ENCODE data around the gene C3orf20. TPM values are rescaled to one million over a fixed set of nuclear protein-coding genes. Genes with fewer than 3 reads are reported as not detected.

Gene C3orf20
- polyA plus RNA-seq, 6 donors from 2014 or later: not detected

DNA sequence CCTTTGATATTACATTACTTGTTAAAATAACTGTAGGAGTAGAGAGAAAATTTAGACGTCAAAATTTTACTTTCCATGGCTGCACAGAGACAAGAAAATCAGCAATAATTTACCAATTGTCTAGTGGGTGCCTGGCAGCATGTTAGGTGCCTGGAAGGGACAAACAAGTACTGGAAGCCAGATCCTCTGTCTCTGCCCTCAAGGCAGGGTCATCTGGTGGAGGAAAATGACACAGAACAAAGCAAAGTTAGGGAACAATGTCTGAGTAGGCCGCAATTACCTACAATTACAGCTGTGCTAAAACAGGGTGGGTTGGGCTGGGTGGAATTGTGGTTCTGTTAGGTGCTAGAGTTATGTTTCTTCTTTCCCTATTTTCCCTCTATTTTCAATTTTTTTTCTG lies 16.0 kb upstream of the C3orf20 start:
- no peaks in the 10 kb centered on the region for H3K27me3 Mint-ChIP-seq
- DNase-seq (no peak), ATAC-seq (ENCODE audit: low read depth in 2 of 2) (no peak)
- no peaks in the 10 kb centered on the region for H3K9me3 Mint-ChIP-seq
- no peak overlapping the region for H3K27ac Mint-ChIP-seq
- peaks cover 8 to 11% (median 9%) of the 10 kb centered on the region in 3 donors for H3K4me1 Mint-ChIP-seq
- H3K36me3 Mint-ChIP-seq: peaks cover 29 to 36% of the 10 kb centered on the region in 2 donors
- no peak overlapping the region for H3K4me3 Mint-ChIP-seq

DNA sequence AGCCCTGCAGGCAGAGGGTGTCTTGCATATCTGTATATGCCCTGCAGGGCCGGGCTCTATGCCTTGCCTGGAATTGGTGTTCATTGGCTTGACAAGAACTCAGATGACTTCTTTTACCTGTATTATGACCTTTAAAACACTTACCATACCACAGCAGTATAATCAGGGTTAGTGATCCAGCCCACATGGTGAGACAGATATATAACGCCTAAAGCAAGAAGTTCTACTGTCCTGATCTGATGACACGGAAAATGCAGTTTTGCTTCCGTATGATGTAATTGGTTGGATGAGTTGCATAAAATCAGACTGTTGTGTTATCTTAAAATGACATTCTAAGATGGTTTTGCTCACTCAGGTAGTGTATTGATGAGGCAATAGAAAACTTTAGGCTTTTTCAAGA lies 14.0 kb upstream of the C3orf20 start:
- ATAC-seq (ENCODE audit: low read depth in 2 of 2): no peak
- no peak for DNase-seq
- H3K9me3 Mint-ChIP-seq: no peaks in the 10 kb centered on the region
- no peaks in the 10 kb centered on the region for H3K27me3 Mint-ChIP-seq
- H3K4me1 Mint-ChIP-seq: peaks cover 6 to 11% (median 7%) of the 10 kb centered on the region in 3 donors
- H3K4me3 Mint-ChIP-seq: no peak overlapping the region
- H3K36me3 Mint-ChIP-seq: peaks cover 31 to 43% of the 10 kb centered on the region in 2 donors
- H3K27ac Mint-ChIP-seq: no peak overlapping the region

DNA sequence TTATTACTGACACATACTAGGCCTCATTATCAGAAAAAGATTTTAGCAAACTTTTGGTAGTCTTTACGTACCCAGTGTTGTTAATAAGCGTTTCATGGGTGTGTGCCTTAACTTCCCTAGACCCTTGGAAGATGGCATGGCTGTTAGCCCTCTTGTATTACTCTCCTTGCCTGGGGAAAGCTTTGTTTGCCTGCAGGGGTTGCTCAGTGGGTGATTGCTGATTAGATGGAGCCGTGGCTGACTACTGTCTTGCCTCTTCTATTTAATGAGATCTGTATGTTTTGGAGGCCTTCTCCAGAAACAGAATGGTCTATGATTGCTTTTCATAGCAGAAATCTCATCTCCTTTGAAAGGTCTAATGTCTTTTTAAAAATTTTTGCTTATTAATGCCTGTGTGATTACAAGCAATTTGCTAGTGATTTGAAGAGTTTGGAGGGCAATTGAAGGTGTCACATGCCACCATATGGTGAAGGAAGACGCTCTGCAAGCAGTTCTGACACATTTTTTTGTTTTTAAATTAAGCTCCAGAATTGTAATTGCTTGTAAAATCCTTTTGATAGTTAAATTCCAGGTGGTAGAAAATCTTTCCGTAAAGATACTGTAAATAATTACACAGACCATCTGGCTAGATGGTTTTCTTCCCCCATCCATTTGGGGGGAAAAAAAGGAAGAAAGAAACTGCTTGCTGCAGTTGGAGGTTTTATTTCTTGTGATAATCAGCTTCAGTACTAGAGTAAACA lies 11.4 kb upstream of the C3orf20 start:
- DNase-seq (no peak), ATAC-seq (ENCODE audit: low read depth in 2 of 2) (no peak)
- no peaks in the 10 kb centered on the region for H3K9me3 Mint-ChIP-seq
- H3K36me3 Mint-ChIP-seq: peaks cover 28 to 44% of the 10 kb centered on the region in 2 donors
- H3K4me1 Mint-ChIP-seq: peaks cover 0 to 7% (median 0%) of the 10 kb centered on the region in 3 donors
- no peak overlapping the region for H3K27ac Mint-ChIP-seq
- H3K27me3 Mint-ChIP-seq: no peaks in the 10 kb centered on the region
- H3K4me3 Mint-ChIP-seq: no peak overlapping the region

DNA sequence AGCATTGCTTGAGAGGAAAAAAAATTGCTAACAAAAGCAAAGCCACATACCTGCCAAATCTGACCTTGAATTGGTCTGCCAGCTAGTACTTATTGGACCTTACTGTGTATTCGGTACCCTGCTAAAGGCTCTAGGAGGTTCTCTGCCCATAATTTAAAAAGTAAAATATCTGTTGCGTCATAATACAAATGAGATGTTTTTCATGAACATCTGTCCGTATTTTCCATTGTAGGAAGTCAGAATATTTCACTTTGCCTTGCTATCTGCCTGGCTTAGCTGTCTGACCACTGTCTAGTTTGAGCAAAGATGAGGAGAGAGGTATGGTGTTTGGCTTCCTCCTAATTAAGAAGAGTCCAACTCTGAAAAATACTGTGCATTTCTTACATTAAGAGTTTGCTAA lies 10.8 kb upstream of the C3orf20 start:
- H3K4me1 Mint-ChIP-seq: peaks cover 0 to 7% (median 0%) of the 10 kb centered on the region in 3 donors

DNA sequence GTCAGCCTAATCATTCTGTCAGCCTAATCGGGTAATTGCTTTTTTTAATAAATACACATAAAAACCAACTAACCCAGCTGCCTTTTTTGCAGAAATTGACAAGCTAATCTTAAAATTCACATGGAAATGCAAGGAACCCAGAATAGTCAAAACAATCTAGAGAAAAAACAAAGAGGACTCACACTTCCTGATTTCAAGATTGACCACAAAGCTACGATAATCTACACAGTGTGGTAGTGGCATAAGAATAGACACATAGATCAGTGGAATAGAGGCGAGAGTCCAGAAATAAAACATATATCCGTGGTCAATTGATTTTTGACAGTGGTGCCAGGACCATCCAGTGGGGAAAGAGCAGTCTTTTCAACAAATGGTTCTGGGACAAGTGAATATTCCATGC lies 2.4 kb upstream of the C3orf20 start:
- ATAC-seq (ENCODE audit: low read depth in 2 of 2) (no peak), DNase-seq (no peak)
- Mint-ChIP-seq H3K27ac (peak overlapping the region in 4 of 6 donors; percentile 1 to 30 (median 16)), H3K9me3 (no peaks in the 10 kb centered on the region), H3K27me3 (no peaks in the 10 kb centered on the region), H3K4me3 (no peak overlapping the region), H3K36me3 (peaks cover 24 to 27% of the 10 kb centered on the region in 2 donors), H3K4me1 (no peaks in the 10 kb centered on the region)

More for the DNA sequence above, 10.8 kb upstream of the C3orf20 start:
- no peak overlapping the region for H3K4me3 Mint-ChIP-seq
- H3K36me3 Mint-ChIP-seq: peaks cover 28 to 44% of the 10 kb centered on the region in 2 donors
- ATAC-seq (ENCODE audit: low read depth in 2 of 2) (no peak), DNase-seq (no peak)
- no peaks in the 10 kb centered on the region for H3K27me3 Mint-ChIP-seq
- no peaks in the 10 kb centered on the region for H3K9me3 Mint-ChIP-seq
- no peak overlapping the region for H3K27ac Mint-ChIP-seq

DNA sequence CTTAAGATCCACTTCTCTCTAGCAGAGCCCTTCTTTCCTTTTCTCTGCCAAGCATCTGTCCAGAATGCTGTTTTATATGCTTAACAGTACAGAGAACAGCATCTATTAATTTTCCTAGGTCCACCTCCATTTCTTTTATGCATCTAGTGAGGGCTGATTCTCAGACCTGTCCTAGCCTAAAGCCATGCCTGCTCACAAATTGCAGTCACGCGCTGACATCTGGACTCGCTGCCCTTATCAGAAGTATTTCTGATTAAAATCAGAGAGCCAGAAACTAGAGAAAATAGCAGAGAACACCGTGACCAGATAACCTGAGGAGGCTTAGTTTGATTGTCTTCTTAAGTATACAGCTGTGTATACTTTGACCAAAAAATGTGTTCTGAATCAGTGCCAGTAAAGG lies 1.9 kb downstream of the C3orf20 start:
- Mint-ChIP-seq H3K4me1 (peaks cover 0 to 3% (median 0%) of the 10 kb centered on the region in 3 donors), H3K27me3 (no peaks in the 10 kb centered on the region), H3K27ac (no peak overlapping the region), H3K9me3 (peaks cover 0 to 19% (median 7%) of the 10 kb centered on the region in 7 donors), H3K36me3 (peaks cover under 1 to 23% of the 10 kb centered on the region in 2 donors), H3K4me3 (no peak overlapping the region)
- DNase-seq (no peak), ATAC-seq (ENCODE audit: low read depth in 2 of 2) (no peak)

DNA sequence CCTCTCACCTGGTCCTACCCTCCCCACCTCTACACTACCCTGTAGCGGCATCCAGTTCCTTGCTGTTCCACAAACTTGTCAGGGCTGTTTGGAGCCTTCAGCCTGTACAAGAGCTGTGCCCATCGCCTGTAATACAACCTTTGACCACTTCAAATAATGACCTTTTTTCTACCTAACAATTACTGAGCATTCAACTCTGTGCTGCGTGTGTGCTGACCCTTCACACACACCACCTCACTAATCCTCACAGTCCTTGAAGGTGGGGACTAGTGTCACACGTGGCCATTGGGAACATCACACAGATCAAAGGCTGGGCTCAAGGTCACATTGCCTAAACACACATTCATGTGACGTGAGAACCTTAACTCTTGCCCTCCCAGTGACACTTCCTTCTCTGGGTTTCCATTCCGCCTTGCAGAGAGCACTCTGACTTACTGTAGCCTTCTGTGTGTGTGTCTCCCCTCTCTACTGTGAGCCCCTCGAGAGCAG lies 3.1 kb downstream of the C3orf20 start:
- no peaks in the 10 kb centered on the region for H3K27me3 Mint-ChIP-seq
- H3K36me3 Mint-ChIP-seq: peaks cover 0 to 19% of the 10 kb centered on the region in 2 donors
- ATAC-seq (ENCODE audit: low read depth in 2 of 2) (no peak), DNase-seq (no peak)
- peaks cover 0 to 3% (median 0%) of the 10 kb centered on the region in 3 donors for H3K4me1 Mint-ChIP-seq
- H3K27ac Mint-ChIP-seq: peak overlapping the region in 3 of 6 donors; percentile 75 to 84 (median 84)
- no peak overlapping the region for H3K4me3 Mint-ChIP-seq
- peaks cover 0 to 19% (median 7%) of the 10 kb centered on the region in 7 donors for H3K9me3 Mint-ChIP-seq

DNA sequence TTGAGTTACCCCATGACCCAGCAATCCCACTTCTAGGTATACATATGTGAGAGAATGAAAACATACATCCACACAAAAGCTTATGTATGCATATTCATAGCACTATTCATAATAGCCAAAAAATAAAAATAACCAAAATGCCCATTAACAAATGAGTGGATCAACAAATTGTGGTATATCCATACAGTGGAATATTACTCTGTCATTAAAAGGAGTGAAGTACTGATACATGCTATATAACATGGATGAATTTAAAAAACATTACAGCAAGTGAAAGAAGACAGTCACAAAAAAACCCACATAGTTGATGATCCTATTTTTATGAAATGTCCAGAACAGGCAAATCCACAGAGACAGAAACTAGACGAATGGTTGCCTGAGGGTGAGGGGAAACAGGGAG lies 5.2 kb downstream of the C3orf20 start:
- Mint-ChIP-seq H3K9me3 (peaks cover 0 to 19% (median 7%) of the 10 kb centered on the region in 7 donors), H3K27me3 (no peaks in the 10 kb centered on the region), H3K4me1 (peaks cover 0 to 3% (median under 1%) of the 10 kb centered on the region in 3 donors), H3K4me3 (no peak overlapping the region), H3K36me3 (peaks cover 0 to 19% of the 10 kb centered on the region in 2 donors), H3K27ac (no peak overlapping the region)
- ATAC-seq (ENCODE audit: low read depth in 2 of 2): no peak
- no peak for DNase-seq

DNA sequence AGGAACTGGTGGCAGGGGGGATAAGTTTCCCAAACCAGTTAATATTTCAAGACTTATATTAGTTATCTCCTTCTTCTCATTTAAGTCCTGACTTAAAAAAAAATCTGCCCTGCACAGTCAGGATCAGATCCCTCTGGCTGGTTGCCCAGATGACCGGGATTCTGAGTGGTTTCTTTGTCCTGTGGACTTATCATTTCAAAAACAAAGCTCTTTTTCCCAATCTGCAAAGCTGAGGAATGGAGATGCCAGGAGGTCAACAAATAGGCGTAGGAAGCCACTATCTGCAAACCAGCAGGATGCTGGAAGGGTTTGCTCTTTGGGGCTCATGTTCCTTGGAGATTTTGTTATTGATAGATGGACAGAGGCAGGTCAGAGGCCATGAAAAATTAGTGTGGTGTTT lies 5.8 kb downstream of the C3orf20 start:
- Mint-ChIP-seq H3K36me3 (peaks cover 0 to 19% of the 10 kb centered on the region in 2 donors), H3K4me3 (no peak overlapping the region), H3K4me1 (peaks cover 3 to 6% (median 5%) of the 10 kb centered on the region in 3 donors), H3K27me3 (no peaks in the 10 kb centered on the region), H3K9me3 (peaks cover 0 to 19% (median 7%) of the 10 kb centered on the region in 7 donors), H3K27ac (no peak overlapping the region)
- ATAC-seq (ENCODE audit: low read depth in 2 of 2) (no peak), DNase-seq (no peak)

DNA sequence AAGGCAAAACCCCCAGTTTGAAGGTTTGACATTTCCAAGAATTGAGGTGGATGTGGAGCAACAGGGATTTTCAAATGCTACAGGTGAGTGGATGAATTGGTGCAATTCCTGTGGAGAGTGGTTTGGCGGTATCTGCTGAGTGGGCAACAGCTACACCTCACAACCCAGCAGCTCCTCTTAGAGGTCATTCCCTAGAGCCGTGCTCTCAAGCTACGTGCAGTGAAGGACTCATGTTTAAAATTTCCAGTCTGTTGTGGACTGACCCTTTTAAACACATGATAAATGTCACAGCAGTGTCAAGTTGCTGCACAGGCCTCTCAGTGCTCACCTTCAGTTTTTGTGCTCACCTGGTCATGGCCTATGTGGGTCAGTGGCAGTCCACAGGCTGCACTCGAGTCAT lies 9.5 kb downstream of the C3orf20 start:
- DNase-seq: no peak
- peaks cover 0 to 15% (median 7%) of the 10 kb centered on the region in 7 donors for H3K9me3 Mint-ChIP-seq
- H3K4me1 Mint-ChIP-seq: peaks cover 8 to 17% (median 16%) of the 10 kb centered on the region in 3 donors
- H3K27me3 Mint-ChIP-seq: peaks cover 0 to 5% (median 0%) of the 10 kb centered on the region in 3 donors
- H3K27ac Mint-ChIP-seq: no peak overlapping the region
- no peak for ATAC-seq (ENCODE audit: low read depth in 2 of 2)
- peaks cover 0 to 12% of the 10 kb centered on the region in 2 donors for H3K36me3 Mint-ChIP-seq
- H3K4me3 Mint-ChIP-seq: no peak overlapping the region

DNA sequence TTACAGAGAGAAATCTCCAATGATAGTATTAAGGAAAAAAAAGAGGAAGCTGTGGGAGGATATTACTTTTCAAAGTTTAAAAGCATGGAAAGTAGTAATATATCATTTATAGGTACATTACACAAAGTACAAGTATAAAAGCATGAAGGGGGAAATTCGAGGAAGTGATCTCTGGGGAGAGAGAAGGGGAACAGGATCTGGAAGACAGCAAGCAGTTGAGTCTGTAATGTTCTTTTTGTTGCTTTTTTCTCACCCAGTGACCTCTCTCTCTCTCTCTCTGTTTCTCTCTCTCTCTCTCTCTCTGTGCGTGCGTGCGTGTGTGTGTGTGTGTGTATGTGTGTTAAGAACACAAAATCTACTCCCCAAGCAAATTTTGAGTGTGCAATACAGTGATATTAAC lies 10.2 kb downstream of the C3orf20 start:
- Mint-ChIP-seq H3K27me3 (peaks cover 0 to 5% (median 2%) of the 10 kb centered on the region in 3 donors), H3K4me1 (peaks cover 11 to 25% (median 23%) of the 10 kb centered on the region in 3 donors), H3K36me3 (peaks cover 0 to 8% of the 10 kb centered on the region in 2 donors), H3K27ac (peak overlapping the region in 1 of 6 donors; percentile 31), H3K4me3 (no peak overlapping the region), H3K9me3 (peaks cover 0 to 9% (median 4%) of the 10 kb centered on the region in 7 donors)
- no peak for ATAC-seq (ENCODE audit: low read depth in 2 of 2)
- DNase-seq: no peak

DNA sequence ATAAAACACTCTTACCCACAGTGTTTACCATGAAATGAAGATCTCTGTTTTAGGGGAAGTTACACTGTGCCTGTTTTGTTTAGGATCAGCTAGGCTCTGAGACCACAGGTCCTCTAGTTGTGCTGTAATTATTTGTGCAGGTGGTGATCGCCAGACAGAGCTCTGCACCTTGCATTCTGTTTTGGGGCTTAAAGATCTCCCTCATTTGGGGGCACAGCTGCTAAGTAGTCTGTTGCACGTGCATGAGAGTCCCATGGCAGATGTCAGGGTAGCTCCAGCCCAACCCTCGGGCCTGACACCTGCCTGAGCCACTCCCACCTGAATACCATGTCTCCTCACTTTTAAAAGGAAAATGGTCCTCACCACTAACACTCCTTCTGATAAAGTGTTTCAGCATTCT lies 12.4 kb downstream of the C3orf20 start:
- H3K9me3 Mint-ChIP-seq: peaks cover 0 to 4% (median 0%) of the 10 kb centered on the region in 7 donors
- no peaks in the 10 kb centered on the region for H3K36me3 Mint-ChIP-seq
- peaks cover 11 to 32% (median 29%) of the 10 kb centered on the region in 3 donors for H3K4me1 Mint-ChIP-seq
- no peak overlapping the region for H3K4me3 Mint-ChIP-seq
- H3K27ac Mint-ChIP-seq: no peak overlapping the region
- peaks cover 0 to 6% (median 5%) of the 10 kb centered on the region in 3 donors for H3K27me3 Mint-ChIP-seq
- DNase-seq (no peak), ATAC-seq (ENCODE audit: low read depth in 2 of 2) (no peak)

DNA sequence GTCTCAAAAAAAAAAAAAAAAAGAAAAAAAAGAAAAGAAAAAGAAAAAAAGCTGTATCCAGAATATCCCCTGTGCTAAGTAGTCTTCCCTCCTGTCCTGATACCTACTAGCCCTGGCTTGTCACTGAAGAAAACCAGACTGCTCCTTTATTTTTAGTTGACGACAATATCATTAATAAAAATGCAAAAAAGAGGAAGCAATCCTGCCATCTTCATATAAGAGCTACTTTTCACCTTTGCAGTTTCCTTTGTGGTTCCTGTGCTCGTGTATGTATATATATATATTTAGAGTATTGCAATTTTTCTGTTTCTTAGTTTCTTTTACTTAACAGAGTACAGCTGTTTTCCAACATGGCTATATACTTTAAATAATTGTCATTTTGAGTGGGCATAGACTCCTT lies 13.6 kb downstream of the C3orf20 start:
- H3K4me3 Mint-ChIP-seq: peak overlapping the region in 3 of 8 donors; percentile 4 to 52 (median 9)
- H3K4me1 Mint-ChIP-seq: peaks cover 11 to 32% (median 29%) of the 10 kb centered on the region in 3 donors
- peaks cover 0 to 6% (median 5%) of the 10 kb centered on the region in 3 donors for H3K27me3 Mint-ChIP-seq
- H3K27ac Mint-ChIP-seq: no peak overlapping the region
- no peak for DNase-seq
- H3K9me3 Mint-ChIP-seq: peaks cover 0 to 12% (median 4%) of the 10 kb centered on the region in 7 donors
- peak; percentile 46 to 51 for ATAC-seq (ENCODE audit: low read depth in 2 of 2)
- H3K36me3 Mint-ChIP-seq: no peaks in the 10 kb centered on the region

All from naive B cell (primary cell).